HepG2 (cell line): ENCODE results near the gene CDC42EP4.

Experiments
- ARHGAP35 ChIP-seq: sonication (generic); formaldehyde crosslinking; IDR thresholded peaks from 2 replicates; pipeline ENCODE4 v1.9.0; 2022; ENCODE audit warnings: mild to moderate bottlenecking, inconsistent platforms, moderate library complexity, missing genetic modification reagents, borderline replicate concordance
- POLR2A ChIP-seq, 2 experiments: IDR thresholded peaks; 2 replicates each; pipeline ENCODE4 v1.6.1; 2011; ENCODE audit warnings: low read depth in 2 of 2, low read length in 2 of 2, mild to moderate bottlenecking in 1 of 2, moderate library complexity in 1 of 2; ENCODE audit not compliant: insufficient read depth in 1 of 2
- PRDM15 ChIP-seq: sonication (generic); formaldehyde crosslinking; IDR thresholded peaks from 2 replicates; pipeline ENCODE4 v1.4.0; 2020; ENCODE audit warnings: missing genetic modification reagents
- ZBTB33 ChIP-seq: sonication (generic); formaldehyde crosslinking; IDR thresholded peaks from 2 replicates; pipeline ENCODE4 v1.4.0; 2020; ENCODE audit warnings: missing genetic modification reagents
- ZBTB44 ChIP-seq: sonication (generic); formaldehyde crosslinking; IDR thresholded peaks from 2 replicates; pipeline ENCODE4 v1.4.0; 2020; ENCODE audit warnings: missing genetic modification reagents

- TF ChIP-seq POLR2A (IDR thresholded peaks at IDR 0.05; ENCODE audit: insufficient read depth in 1 of 2, low read depth in 2 of 2, low read length in 2 of 2) = no peak
- no peak for TF ChIP-seq PRDM15 (CRISPR knock-in tag)
- no peak for TF ChIP-seq ARHGAP35
- TF ChIP-seq ZBTB44 = no peak
- no peak for TF ChIP-seq ZBTB33 (CRISPR knock-in tag)
These were observed 6.0 kb upstream of the CDC42EP4 start for GRCh38 chr17:73317513-73318426.
